Measurements from ENCODE around the gene NHLRC1. TPM values are rescaled to one million over a fixed set of nuclear protein-coding genes. Genes with fewer than 3 reads are reported as not detected.

Gene NHLRC1
- total and polyA plus RNA-seq, 4 donors = 0.97 to 4.3 (median 2.2) TPM

GRCh38 chr6:18107061-18107460 lies 15.4 kb downstream of the NHLRC1 start:
- DNase-seq = no peak
- Histone ChIP-seq H3K4me3 (no peak overlapping the region), H3K36me3 (ENCODE audit: control insufficient read depth in 4 of 4, insufficient read depth in 4 of 4, low read length in 4 of 4) (no peaks in the 10 kb centered on the region), H3K9ac (ENCODE audit: insufficient read depth in 1 of 2, low read length in 2 of 2) (no peak overlapping the region), H3K9me3 (ENCODE audit: control insufficient read depth in 4 of 4, insufficient read depth in 3 of 4, low read length in 3 of 4) (peaks cover 0 to 4% (median 0%) of the 10 kb centered on the region in 4 donors), H3K27ac (ENCODE audit: low read depth in 1 of 2, low read length in 1 of 2) (no peak overlapping the region), H3K4me1 (ENCODE audit: control insufficient read depth in 5 of 5, insufficient read depth in 5 of 5, low read length in 5 of 5) (no peaks in the 10 kb centered on the region), H3K27me3 (ENCODE audit: control insufficient read depth in 3 of 3, insufficient read depth in 3 of 3, low read length in 2 of 3) (no peaks in the 10 kb centered on the region)
- WGBS, 2 donors = 93 to 94% methylated on average over 1 of the region's 1 CpG
- no peak for TF ChIP-seq CTCF (IDR thresholded peaks at IDR 0.05; ENCODE audit: control extremely low read depth, extremely low read depth)
- ATAC-seq (ENCODE audit: insufficient read depth, low FRiP score) = no peak

GRCh38 chr6:18102783-18103509 lies 19.5 kb downstream of the NHLRC1 start:
- 83 to 86% methylated on average over 6 of the region's 6 CpGs for WGBS, 2 donors
- Histone ChIP-seq H3K4me1 (ENCODE audit: control insufficient read depth in 5 of 5, insufficient read depth in 5 of 5, low read length in 5 of 5) (no peaks in the 10 kb centered on the region), H3K9ac (ENCODE audit: insufficient read depth in 1 of 2, low read length in 2 of 2) (no peak overlapping the region), H3K27ac (ENCODE audit: low read depth in 1 of 2, low read length in 1 of 2) (no peak overlapping the region), H3K36me3 (ENCODE audit: control insufficient read depth in 4 of 4, insufficient read depth in 4 of 4, low read length in 4 of 4) (no peaks in the 10 kb centered on the region), H3K9me3 (ENCODE audit: control insufficient read depth in 4 of 4, insufficient read depth in 3 of 4, low read length in 3 of 4) (peaks cover 0 to 4% (median 0%) of the 10 kb centered on the region in 4 donors), H3K27me3 (ENCODE audit: control insufficient read depth in 3 of 3, insufficient read depth in 3 of 3, low read length in 2 of 3) (no peaks in the 10 kb centered on the region), H3K4me3 (no peak overlapping the region)
- no peak for DNase-seq
- ATAC-seq (ENCODE audit: insufficient read depth, low FRiP score) = no peak
- no peak for TF ChIP-seq CTCF (IDR thresholded peaks at IDR 0.05; ENCODE audit: control extremely low read depth, extremely low read depth)

- DNase-seq = no peak
- Histone ChIP-seq H3K36me3 (ENCODE audit: control insufficient read depth in 4 of 4, insufficient read depth in 4 of 4, low read length in 4 of 4) (no peaks in the 10 kb centered on the region), H3K9me3 (ENCODE audit: control insufficient read depth in 4 of 4, insufficient read depth in 3 of 4, low read length in 3 of 4) (no peaks in the 10 kb centered on the region), H3K4me1 (ENCODE audit: control insufficient read depth in 5 of 5, insufficient read depth in 5 of 5, low read length in 5 of 5) (no peaks in the 10 kb centered on the region), H3K9ac (ENCODE audit: insufficient read depth in 1 of 2, low read length in 2 of 2) (no peak overlapping the region), H3K27ac (ENCODE audit: low read depth in 1 of 2, low read length in 1 of 2) (no peak overlapping the region), H3K27me3 (ENCODE audit: control insufficient read depth in 3 of 3, insufficient read depth in 3 of 3, low read length in 2 of 3) (no peaks in the 10 kb centered on the region), H3K4me3 (no peak overlapping the region)
- 97 to 100% methylated on average over 2 of the region's 2 CpGs for WGBS, 2 donors
- ATAC-seq (ENCODE audit: insufficient read depth, low FRiP score) = no peak
- TF ChIP-seq CTCF (IDR thresholded peaks at IDR 0.05; ENCODE audit: control extremely low read depth, extremely low read depth) = no peak
These were observed 20.6 kb downstream of the NHLRC1 start for GRCh38 chr6:18101873-18102272.

- H3K27ac ChIP-seq (ENCODE audit: low read depth in 1 of 2, low read length in 1 of 2) = no peak overlapping the region
- TF ChIP-seq CTCF (IDR thresholded peaks at IDR 0.05; ENCODE audit: control extremely low read depth, extremely low read depth) = no peak
- H3K4me3 ChIP-seq = no peak overlapping the region
- DNase-seq = no peak
- H3K4me1 ChIP-seq (ENCODE audit: control insufficient read depth in 5 of 5, insufficient read depth in 5 of 5, low read length in 5 of 5) = no peaks in the 10 kb centered on the region
- WGBS, 2 donors = 91 to 95% methylated on average over 1 of the region's 1 CpG
- no peaks in the 10 kb centered on the region for H3K27me3 ChIP-seq (ENCODE audit: control insufficient read depth in 3 of 3, insufficient read depth in 3 of 3, low read length in 2 of 3)
- H3K36me3 ChIP-seq (ENCODE audit: control insufficient read depth in 4 of 4, insufficient read depth in 4 of 4, low read length in 4 of 4) = no peaks in the 10 kb centered on the region
- H3K9ac ChIP-seq (ENCODE audit: insufficient read depth in 1 of 2, low read length in 2 of 2) = no peak overlapping the region
- ATAC-seq (ENCODE audit: insufficient read depth, low FRiP score) = no peak
- H3K9me3 ChIP-seq (ENCODE audit: control insufficient read depth in 4 of 4, insufficient read depth in 3 of 4, low read length in 3 of 4) = no peaks in the 10 kb centered on the region
These were observed 21.2 kb downstream of the NHLRC1 start for GRCh38 chr6:18101271-18101670.

Measured in lung (tissue), 12 donors.